ENCODE results near the gene SH2D5. TPM values are rescaled to one million over a fixed set of nuclear protein-coding genes. Genes with fewer than 3 reads are reported as not detected.

The SH2D5 gene
- total RNA-seq, 1 experiment from 2014 or later = 0.24 TPM

- no peak for DNase-seq (ENCODE audit: low read depth)
These were observed 19.1 kb downstream of the SH2D5 start for GRCh38 chr1:20713440-20713839.

GRCh38 chr1:20712215-20712577 lies 20.3 kb downstream of the SH2D5 start:
- no peak for DNase-seq (ENCODE audit: low read depth)

GRCh38 chr1:20711285-20712214 lies 21.0 kb downstream of the SH2D5 start:
- no peak for DNase-seq (ENCODE audit: low read depth)

- DNase-seq (ENCODE audit: low read depth) = no peak
These were observed 21.8 kb downstream of the SH2D5 start for GRCh38 chr1:20710469-20711284.

- DNase-seq (ENCODE audit: low read depth) = no peak
These were observed 22.6 kb downstream of the SH2D5 start for GRCh38 chr1:20709868-20710267.

GRCh38 chr1:20708891-20709290 lies 23.6 kb downstream of the SH2D5 start:
- no peak for DNase-seq (ENCODE audit: low read depth)

- no peak for DNase-seq (ENCODE audit: low read depth)
These were observed 24.4 kb downstream of the SH2D5 start for GRCh38 chr1:20708057-20708456.

- no peak for DNase-seq (ENCODE audit: low read depth)
These were observed 25.7 kb downstream of the SH2D5 start for GRCh38 chr1:20706841-20707240.

GRCh38 chr1:20705203-20705755 lies 27.2 kb downstream of the SH2D5 start:
- no peak for DNase-seq (ENCODE audit: low read depth)

- DNase-seq (ENCODE audit: low read depth) = no peak
These were observed 27.9 kb downstream of the SH2D5 start for GRCh38 chr1:20704390-20705202.

- no peak for DNase-seq (ENCODE audit: low read depth)
These were observed 29.3 kb downstream of the SH2D5 start for GRCh38 chr1:20703124-20703756.

- DNase-seq (ENCODE audit: low read depth) = peak; percentile 17
These were observed 30.1 kb downstream of the SH2D5 start for GRCh38 chr1:20702416-20702815.

GRCh38 chr1:20701847-20702246 lies 30.7 kb downstream of the SH2D5 start:
- no peak for DNase-seq (ENCODE audit: low read depth)

- no peak for DNase-seq (ENCODE audit: low read depth)
These were observed 31.1 kb downstream of the SH2D5 start for GRCh38 chr1:20701446-20701845.

- no peak for DNase-seq (ENCODE audit: low read depth)
These were observed 31.8 kb downstream of the SH2D5 start for GRCh38 chr1:20700636-20701215.

- DNase-seq (ENCODE audit: low read depth) = no peak
These were observed 32.9 kb downstream of the SH2D5 start for GRCh38 chr1:20699558-20699957.

GRCh38 chr1:20698195-20698910 lies 34.1 kb downstream of the SH2D5 start:
- peak; percentile 56 for DNase-seq (ENCODE audit: low read depth)

- DNase-seq (ENCODE audit: low read depth) = no peak
These were observed 34.9 kb downstream of the SH2D5 start for GRCh38 chr1:20697563-20697962.

- DNase-seq (ENCODE audit: low read depth) = peak; percentile 91
These were observed 35.8 kb downstream of the SH2D5 start for GRCh38 chr1:20696397-20697333.
